ENCODE results near the gene SLC6A6.

Gene SLC6A6

DNA sequence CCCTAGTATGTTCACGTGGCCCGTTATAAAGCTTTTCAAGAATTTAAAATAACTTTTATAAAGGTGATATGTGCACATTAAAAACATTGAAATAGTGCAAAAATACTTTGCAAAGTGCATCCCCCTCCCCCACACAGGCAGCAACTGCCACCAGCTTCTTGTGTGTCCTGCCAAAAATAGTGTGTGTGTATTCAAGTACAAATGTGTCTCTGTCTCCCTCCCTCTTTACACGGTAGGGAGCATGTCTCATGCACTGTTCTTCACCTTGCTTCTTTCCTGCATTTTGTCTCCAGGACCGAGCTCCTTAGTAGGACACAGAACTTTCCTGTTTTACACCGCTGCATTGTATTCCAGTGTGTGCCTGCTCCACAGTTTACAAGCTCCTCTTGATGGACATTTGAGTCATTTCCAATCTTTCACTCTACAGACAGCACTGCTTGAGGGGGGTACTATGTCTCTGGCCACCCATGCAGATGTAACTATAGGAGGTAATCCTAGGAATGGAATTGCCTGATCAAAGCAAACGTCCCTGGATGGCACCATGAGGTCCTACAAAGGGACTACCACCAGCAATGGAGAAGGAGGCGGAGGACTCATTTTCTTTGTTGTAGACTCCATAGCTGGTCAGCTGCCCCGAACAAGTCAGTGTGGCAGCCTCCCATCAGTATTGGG, 52.4 kb downstream of the SLC6A6 start:
- no peak for DNase-seq

DNA sequence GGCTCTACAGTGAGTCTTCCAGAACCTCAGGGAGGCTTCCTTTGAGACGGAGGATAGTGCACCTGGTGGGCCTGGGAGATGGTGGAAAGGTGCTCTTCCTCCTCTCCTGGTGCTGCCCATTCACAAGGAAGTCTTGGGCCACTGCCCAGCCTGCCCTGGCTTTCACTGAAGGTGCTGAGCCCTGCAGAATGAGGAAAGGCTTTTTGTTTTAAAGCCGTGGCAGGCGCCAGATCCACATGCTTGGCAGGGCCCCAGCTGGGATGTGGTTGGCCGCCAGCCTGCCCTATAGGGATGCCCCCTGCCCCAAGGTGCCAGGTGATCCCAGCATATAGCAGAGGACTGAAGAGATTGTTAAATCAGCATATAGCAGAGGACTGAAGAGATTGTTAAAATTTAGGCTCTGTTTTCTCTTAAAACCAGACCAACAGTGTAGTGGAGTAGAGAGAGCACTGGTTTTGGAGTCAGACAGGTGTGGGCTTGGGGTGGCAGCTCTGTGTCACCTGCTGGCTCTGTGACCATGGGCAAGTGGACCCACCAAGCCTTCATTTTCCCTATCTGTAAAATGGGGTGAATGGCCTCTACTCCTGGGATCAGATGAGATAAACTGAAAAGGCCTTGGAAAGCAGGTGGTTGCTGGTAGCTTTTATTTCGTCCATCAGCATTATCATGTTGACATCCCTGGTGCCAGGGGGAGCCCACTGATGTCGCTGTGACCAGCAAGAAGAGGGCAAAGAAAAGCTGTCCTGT, 53.3 kb downstream of the SLC6A6 start:
- no peak for DNase-seq

DNA sequence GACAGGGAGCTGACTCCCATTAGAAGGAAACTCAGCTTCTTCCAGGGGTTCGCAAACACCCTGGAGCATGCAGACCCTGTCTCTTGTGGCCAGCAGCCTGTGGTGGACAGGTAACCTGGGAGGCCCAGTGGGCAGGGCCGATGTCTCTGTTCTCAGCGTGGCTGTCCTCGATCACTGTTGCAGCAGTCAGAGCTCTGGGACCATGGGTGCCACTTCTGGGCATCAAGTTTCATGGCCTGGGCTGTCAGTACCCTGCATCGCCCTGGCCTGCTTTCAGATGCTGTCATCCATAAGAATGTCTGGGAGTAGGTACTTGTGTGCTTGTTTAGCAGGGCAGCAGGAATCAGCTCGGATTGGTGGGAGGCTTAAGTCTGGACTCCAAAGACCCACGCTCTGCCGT, 54.4 kb downstream of the SLC6A6 start:
- no peak for DNase-seq

DNA sequence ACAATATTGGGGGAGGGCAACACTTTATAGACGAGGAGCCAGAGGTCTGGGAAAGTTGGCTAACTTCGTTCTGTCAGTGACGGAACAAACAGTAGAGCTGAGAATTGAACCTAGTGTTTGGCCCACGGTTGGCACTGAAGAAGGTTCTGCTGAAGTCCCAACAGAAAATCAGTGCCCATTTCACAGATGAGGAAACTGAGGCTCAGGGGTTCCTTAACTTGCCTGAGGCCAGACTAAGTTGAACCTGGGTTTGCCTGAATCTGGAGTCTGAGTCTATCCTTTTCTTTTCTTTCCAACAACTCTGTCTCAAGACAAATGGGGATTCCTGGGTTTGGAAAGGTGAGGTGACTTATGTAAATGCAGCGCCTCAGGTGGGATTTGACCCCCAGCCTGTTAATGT, 55.1 kb downstream of the SLC6A6 start:
- DNase-seq = no peak

DNA sequence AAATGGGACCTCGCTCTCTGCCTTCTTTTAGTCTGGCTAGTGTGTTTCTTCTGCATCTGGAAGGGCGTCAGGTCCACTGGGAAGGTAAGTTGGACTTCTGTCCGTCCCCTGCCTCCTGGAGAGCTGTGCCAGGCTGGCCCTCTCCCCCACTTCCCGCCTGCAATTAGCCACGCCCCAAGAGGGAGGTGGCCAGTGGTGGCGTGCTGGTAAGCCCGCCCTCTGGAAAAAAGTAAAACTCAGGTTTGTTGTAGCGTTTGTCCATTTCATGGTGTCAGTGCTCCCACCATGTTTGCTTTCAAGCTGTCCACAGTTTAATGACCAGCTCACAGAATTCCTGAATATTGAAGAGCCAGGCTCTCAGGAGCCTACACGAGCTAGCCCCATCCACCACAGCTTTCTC, 55.6 kb downstream of the SLC6A6 start:
- no peak for DNase-seq

DNA sequence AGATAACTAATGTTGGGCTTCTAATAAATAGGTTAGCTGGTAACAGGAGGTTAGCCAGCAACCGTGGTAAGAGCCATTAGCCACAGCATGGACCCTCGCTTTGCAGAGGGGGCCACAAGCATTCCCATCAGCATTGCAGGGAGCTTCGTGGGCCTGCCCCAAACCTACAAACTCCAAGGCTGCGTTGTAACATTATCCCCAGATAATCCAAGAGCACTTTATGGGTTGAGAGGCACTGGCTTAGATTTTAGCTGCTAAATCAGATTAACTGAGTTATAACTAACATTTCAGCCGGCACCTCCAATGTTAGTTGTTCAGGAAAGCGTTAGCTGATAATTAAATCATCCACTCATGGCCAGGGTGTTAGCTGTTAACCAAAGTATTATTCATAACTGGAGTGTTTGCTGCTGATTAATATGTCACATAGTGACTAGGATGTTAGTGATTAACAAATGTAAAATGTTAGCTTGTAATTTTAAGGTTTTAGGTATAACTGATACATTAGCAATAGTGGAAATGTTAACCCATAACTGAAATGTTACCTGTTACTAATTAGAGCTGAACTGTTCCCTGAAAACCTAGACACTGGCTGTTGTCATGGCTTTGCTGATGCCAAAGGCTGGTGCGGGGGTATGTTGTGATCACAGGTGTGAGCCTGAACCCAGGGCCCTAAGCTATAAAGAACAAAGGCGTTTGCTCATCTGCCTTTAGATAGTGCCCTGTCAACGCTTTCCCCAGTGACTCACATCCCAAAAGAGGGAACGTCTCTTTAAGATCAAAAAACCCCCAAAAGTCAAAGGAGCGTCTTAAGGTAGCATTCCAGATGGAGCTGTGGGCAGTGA, 56.2 kb downstream of the SLC6A6 start:
- no peak for DNase-seq

DNA sequence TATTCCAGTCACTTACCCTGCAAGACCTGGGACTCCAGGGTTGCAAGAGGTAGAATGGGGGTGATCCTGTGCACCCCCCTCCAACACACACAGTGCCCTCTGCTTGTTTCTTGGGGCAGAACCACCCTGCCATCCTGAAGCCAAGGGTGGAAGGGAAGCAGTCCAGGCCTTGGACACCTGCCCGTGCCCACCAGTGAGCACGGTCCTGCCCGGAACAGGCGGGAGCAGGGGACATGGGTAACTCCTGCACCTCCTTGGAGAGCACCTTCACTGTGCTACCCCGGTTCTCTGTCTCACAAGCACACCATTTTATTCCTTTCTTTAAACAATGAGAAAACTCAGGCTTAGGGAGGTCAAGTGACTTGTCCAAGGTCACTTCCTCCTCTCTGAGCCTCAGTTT, 57.0 kb downstream of the SLC6A6 start:
- DNase-seq = no peak

DNA sequence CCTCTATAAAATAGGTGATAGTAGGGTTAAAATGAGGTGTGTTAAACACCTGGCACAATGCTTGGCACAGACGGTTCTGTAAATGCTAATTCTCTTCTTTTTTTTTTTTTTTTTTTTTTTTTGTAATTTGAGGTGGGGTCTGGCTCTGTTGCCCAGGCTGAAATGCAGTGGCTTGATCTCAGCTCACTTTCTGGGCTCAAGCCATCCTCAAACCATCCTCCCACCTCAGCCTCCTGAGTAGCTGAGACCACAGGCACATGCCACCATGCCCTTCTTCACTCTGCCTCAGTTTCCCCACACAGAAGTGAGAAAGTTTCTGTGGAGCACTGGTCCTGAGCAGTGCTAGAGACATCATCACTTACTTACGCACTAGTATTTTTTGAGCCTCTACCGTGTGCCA, 57.4 kb downstream of the SLC6A6 start:
- DNase-seq = no peak

DNA sequence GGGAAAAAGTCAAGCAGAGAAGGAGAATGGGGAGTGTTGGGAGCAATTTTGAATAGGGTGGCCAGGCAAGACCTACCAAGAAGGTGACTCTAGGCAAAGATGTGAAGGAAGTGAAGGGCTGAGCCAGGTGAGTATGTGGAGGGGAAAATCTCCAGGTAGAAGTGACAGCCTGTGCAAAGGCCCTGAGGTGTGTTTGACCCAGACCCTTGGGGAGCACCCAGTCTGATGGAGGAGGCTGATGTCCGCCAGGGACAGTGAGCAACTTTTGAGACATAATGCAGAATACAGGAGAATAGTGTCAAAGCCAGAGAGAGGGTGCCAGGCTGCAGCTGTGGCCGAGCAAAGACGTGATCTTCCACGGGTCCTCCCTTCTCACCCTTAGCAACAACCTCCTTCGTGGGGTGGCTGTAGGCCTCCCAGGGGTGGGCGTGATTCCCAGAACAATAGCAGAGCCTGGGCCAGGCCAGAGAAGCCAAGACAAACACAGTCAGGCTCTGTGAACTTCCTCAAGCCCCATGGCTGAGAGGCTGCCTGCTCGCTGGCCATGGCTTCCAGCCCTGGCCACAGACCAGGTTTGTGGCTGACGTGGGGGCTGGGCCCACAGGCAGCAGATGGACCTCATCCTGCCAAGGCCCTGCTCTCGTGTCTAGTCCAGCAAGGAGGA, 58.1 kb downstream of the SLC6A6 start:
- no peak for DNase-seq

DNA sequence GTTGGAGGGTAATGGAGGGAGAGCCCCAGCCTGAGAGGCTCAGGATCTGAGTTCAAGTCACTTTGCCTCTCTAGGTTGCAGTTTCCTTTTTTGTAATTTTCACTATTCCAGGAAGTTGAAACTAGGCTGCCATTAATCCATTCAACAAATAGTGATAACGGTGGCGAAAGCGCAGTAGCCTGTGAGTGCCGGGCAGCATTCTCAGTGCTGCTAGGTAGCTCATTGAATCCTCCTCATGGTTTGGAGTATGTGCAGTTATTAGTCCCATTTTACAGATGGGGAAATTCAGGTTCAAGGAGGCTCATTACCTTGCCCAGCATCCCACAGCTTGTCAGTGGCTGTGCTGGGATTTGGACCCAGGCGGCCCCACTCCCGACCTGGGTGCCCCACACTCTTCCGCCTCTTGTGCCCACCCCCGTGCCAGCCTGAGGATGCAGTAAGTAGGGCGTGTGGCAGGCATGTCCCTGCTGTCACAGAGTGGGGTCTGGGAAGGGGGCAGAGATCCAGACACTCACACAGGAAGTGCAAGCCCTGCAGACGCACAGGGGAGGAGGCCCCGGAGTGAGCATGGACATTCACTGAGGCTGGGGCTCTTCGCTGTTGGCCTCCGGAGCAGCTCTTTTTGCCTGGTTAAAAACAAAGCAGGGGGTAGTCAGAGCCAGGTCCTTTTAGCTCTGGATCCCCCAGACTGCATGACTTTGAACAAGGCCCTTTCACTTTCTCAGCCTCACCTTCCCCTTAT, 58.8 kb downstream of the SLC6A6 start:
- no peak for DNase-seq

DNA sequence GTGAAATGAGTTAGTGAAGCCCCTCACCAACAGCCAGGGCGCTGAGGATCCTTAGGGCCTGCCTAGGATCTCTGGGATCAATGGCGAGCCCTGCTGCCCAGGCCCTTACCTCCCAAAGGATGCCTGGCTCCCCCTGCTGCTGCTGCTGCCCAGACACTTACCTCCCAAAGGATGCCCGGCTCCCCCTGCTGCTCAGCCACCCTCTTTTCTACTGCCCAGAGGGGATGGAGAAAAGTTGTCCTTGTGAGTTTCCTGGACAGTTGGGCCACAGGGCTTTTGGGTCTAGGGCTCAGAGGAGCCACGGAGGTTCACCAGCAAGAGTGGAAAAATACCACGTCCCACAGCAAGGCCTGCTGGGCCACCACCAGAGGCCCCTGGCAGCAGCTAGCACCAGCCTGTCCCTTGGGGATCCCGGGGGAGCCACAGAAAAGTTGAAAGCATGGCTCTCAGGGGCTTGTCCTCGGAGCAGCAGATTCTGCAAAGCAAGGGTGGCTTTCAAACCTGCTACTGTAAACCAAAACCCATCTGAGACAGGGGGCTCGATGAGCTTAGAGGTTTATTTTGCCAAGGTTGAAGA, 59.4 kb downstream of the SLC6A6 start:
- DNase-seq = no peak

DNA sequence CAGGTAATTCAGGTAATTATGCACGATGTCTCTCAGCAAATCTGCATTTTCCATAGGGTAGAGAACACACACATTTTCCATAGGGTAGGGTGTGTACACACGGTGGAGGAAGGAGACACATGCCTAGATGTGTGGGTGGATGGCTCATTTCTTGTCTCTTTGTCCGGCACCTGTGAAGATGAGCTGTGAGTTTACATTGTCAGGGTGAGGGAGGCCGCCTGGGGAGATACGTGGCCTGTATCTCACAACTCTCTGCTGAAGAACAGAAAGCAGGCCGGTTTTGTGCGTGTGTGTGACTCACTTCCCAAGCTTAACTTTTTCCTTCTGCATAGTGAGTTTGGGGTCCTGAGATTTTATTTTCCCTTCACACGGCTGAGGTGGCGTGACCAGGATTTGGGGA, 60.3 kb downstream of the SLC6A6 start:
- no peak for DNase-seq

DNA sequence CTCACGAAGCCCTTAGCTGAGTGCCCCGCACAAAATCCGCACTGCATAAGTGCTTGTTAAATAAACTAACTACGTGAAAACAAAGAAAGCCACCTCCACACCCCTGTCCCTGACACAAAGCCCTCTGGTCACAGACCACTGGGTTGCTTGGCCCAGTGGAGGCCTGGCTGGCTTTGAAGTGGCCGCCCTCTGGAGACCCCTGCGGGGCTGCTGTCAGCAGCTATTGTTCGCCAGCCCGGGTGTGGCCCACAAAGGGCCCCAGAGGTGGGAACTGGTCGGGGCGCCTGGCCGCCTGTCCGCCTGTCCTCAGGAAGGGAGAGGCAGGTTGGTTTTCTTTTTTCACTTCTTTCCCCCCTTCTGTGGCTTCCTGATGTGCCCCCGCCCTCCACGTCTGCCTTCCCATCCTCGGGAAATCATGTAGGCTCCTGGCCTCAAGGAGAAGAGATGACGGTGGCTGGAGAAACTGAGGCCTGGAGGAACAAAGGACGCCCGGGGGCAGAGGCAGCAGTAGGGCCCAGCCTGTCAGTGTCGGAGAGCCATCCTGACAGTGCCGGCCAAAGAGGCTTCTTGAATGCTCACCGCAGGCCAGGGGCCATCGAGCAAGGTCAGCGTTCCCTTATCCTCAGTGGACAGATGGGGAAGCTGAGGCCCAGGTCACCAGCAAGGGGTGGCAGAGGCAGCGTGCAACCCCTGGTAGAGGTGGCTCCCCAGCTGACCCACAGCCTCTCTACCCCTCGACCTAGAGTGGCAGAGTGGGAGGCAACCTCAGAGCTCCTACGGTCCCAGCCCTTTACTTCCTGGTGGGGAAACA, 61.1 kb downstream of the SLC6A6 start:
- DNase-seq = no peak

DNA sequence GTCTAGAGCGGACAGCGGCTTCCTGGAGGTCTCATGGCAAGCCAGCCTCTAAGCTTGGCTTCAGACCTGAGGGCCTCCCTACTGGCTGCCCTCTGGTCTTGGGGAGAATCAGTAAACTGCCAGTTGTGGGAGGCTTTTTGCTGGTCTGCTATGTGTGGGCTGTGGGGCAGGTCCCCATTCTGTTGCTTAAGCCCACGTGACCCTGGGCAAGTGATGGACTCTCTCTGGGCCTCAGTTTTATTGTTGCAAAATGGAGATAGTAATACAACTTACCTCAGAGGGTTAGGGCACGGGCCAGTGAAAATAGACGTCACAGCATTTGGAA, 61.7 kb downstream of the SLC6A6 start:
- DNase-seq = no peak

DNA sequence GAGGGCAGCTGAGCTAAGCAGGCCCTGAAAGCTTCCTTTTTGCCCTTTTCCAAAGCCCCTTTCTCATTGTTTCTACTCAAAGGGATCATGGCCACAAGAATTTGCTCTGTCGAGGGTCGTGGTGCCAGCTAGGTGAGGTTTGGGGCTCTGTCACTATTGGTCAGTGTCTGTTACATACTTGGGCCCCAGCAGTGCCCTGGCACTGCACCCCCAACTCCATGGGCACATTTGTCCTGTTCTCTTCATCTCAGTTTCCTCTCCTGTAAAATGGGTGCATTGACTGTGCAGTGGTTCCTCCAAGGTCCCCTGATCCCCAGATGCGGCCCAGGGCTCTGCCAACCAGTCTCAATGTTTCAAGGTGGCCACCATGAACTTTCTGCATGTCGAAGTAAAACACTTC, 62.1 kb downstream of the SLC6A6 start:
- DNase-seq = no peak

DNA sequence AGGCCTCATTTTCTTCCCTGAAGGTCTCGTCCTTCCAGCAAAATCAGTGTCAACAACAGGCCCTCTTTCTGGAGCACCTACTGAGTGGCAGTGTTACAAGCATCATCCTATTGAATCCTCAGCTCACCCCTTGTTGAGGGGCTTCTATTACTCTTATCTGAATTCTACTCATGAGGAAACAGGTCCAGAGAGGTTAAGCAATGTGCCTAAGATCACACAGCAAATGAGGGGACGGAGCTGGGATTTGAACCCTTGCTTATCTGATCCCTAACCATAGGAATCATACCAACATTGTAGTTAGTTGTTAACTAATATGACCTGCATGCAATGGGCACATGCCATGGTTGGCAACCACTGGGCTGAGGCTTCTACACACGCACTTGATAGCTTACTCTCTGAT, 63.0 kb downstream of the SLC6A6 start:
- no peak for DNase-seq

DNA sequence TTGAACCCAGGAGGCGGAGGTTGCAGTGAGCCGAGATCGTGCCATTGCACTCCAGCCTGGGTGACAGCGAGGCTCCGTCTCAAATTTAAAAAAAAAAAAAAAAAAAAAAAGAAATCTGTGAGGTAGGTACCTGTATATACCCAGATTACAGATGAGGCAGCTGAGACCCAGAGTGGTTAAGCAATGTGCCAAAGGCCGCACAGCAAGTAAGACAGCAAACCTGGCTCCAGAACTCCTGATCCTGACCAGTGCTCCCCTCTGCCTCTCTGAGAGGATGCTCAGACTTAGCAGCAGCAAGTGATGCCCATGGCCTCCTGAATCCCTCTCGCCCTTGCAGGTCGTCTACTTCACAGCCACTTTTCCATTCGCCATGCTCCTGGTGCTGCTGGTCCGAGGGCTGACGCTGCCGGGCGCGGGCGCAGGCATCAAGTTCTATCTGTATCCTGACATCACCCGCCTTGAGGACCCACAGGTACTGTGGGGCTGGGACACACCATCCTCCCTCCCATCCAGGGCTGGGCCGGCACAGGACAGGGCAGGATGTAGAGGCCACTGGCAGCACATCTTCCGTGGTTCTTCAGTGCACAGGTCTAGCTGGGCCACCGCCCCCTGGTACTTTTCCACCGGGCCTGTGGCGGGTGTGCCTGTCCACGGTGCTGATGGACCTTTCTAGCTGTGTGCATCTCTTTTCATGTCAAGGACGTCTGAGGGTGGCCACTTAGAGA, 63.9 kb downstream of the SLC6A6 start:
- DNase-seq = no peak

DNA sequence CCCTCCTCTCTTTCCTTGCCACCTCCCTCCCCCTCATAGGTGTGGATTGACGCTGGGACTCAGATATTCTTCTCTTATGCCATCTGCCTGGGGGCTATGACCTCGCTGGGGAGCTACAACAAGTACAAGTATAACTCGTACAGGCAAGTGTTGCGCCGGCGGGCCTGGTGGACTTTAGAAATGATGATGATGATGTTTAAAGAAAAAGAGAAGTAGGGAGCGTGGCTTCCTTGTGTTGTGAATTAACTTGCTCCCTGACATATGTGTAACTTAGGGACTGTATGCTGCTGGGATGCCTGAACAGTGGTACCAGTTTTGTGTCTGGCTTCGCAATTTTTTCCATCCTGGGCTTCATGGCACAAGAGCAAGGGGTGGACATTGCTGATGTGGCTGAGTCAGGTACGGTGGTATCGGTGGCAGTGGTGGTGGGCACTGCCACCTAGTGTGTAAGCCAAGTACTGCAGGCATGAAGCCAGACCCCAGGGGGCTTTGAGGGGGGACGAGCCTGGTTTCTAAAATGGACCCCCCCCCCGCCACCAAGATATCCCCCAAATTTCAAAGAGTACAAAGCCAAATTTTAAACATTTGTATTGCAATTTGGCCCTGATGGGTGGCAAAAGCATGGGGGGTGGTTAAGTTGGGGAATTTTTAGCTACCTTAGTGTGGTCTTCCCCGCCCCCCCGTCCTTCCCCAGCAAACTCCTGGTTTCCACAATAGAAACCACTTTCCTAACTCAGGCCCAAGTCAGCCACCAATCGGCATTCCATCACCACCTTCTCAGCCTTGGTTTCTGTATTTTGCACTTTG, 65.6 kb downstream of the SLC6A6 start:
- DNase-seq = no peak

DNA sequence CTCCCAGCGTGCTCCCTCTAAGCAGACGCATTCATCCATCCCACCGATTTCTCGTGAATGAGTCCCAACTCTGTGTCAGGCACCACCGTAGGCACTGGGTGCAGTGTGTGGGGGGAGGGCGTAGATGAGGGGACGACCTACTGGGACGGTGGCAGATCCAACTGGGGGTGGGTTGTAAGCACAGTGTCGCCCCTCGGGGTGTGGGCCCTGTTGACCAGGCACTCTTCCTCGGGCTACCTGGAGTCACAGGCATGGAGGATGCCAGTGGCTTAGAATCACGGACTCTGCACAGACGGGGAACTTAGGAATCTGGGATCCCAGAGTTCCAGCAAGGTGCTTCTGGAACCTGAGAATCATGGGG, 66.2 kb downstream of the SLC6A6 start:
- DNase-seq = no peak

DNA sequence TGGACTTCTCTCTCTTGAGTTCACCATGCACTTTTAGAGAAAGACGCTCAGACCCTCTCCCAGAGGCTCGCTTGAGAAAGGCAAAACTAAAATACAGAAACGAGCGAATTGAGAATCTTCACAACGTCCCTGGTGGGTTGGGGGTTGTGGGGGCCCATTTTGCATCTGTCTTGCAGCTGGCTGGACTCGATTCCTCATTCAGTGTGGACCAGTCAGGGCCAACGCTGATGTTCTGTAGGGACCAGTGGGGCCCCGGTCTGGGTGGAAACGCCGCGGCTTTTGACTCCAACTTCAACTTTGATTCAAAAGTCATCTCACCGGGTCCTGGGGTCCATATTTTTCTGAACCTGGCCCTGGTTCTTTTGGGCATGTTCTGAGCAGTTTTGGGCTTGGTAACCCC, 68.1 kb downstream of the SLC6A6 start:
- no peak for DNase-seq
